GM21381 (cell line): ENCODE results near the gene PSMB5.

Experiments
- ATAC-seq: cut with Tn5 transposase; IDR thresholded peaks from one replicate; pipeline ENCODE4 v1.9.1; 2021; ENCODE audit warnings: mild to moderate bottlenecking, moderate library complexity; ENCODE audit not compliant: unreplicated experiment

The PSMB5 gene

DNA sequence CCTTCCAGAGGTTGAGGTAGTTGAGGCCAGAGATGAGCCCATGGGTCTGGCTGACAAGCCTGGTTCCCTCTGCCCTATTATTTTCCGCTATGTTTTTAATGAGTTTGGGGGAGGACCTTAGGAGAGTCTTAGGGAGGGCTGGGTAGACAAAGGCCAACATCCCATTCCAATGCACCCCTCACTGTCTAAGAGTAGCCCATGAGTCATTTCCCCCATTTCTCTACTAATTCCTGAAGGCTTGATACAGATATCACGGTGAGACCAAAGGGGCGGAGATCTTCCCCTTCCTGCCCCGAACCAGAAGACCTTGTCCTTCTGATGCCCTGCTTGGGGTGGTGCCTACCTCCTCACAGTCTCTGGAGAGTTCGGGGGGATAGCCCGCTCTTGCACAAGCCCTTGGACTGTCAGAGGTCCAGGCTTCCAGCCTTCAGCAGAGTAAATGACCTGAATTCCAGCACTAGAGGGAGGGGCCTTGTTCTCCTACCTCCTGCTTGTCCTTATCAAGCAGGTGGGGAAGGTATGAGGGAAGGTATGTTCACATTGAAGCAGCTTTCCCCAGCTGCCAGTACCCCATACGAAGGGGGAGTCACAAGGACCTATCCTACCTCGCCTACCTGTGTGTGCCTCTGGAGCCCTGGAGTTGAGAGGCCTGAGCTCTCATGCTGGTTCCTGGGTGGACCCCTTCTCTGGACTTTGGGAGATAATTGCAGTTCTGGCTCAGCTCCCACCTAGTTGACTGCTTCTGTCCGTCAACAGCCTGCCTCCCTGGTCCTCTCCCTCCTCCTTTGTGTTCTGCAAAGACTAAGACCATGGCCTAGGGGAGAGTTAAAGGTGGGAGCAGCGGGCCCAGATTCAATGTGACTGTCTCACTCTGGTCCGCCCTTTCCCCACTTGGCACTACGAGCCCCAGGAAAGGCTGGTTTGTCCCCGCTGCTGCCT lies 11.0 kb upstream of the PSMB5 start:
- no peak for ATAC-seq

DNA sequence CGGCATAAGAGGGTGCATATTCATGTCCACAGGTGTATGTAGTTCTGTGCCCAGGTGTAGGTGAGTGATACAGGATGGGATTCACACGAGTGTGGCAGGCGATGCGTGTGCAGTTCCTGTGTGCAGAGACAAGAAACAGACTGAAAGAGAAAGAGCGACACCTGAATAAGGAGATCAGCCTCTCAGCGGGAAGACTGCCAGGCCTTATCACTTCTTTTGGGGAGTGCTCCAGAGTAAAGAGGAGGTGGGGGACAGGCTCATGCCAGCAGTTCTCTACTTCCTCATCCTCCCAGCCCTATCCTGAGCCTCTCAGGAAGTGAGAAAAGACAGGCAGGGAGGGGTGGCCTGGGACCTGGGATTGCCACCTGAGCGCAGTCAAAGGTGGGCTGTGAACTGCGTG lies 10.1 kb upstream of the PSMB5 start:
- ATAC-seq = no peak

DNA sequence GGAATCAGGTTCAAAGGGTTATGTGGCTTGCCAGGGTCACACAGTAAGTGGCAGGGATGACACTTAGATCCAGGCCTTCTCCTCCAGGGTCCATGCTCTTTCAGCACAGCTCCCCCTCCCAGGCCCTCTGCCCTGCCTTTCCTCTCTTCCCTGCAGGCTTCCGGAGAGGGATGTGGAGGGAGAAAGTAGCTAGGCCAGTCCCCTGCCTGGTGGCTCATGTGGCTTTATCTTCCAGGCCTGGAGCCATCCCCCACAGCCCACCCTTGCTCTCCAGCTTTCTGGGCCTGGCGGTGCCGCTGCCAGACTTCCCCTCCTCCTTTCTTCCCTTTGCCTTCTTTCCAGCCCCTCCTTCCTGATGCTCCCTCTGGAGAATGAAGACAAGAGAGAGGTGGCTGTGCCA lies 9.1 kb upstream of the PSMB5 start:
- ATAC-seq = no peak

DNA sequence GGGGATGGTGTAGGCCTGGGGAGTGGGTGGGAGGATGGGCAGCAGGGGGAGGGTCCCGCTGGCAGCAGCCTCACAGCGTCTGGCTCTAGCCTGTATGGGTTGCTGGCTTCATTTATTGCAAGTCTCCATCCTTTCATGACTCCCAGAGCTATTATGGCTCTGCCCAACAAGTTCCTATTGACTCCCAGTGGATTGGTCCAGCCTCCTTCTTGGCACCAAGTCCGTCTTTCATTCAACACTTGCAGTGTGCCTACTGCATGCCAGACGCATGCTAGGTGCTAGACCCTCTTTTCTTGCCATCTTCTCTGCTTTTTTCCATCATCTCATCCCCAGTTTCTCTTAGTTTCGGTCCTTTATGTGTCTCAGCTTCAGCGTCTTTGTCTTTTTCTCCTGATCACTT lies 8.4 kb upstream of the PSMB5 start:
- ATAC-seq = no peak

DNA sequence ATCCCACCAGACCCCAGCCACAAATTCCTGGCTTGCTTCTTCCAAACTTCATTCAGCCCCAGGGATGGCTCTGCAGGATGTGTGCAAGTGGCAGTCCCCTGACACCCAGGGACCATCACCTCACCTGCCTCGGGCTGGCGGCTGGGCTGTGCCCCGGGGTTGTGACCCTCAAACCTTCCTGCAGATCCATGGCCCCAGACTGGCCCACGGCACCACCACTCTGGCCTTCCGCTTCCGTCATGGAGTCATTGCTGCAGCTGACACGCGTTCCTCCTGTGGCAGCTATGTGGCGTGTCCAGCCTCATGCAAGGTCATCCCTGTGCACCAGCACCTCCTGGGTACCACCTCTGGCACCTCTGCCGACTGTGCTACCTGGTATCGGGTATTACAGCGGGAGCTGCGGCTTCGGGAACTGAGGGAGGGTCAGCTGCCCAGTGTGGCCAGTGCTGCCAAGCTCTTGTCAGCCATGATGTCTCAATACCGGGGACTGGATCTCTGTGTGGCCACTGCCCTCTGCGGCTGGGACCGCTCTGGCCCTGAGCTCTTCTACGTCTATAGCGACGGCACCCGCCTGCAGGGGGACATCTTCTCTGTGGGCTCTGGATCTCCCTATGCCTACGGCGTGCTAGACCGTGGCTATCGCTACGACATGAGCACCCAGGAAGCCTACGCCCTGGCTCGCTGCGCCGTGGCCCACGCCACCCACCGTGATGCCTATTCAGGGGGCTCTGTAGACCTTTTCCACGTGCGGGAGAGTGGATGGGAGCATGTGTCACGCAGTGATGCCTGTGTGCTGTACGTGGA lies 7.7 kb upstream of the PSMB5 start, which contains the start of gene PSMB11:
PSMB11 (plus strand) TSS at position 51 of the 804 bp plus-strand sequence; CDS start at position 65, 14 bp downstream.
- no peak for ATAC-seq

DNA sequence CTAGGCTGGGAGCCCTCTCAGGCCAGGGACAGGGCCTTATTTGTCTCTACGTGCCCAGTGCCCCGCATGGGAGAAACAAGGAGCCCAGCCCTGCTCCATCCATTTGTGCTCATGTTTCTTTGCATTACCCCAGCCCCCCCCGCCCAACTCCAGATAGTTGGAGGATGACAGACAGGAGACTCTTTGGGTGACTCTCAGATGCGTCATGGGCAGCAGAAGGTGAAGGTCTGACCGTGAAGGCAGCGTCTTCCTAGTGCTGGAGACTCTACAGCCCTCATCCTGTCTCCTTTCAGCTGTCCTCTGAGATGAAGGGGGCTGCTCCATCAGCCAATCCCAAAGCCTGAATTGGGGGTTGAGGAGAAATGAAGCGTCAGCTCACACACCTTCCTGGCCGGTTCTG lies 7.0 kb upstream of the PSMB5 start:
- ATAC-seq = no peak

DNA sequence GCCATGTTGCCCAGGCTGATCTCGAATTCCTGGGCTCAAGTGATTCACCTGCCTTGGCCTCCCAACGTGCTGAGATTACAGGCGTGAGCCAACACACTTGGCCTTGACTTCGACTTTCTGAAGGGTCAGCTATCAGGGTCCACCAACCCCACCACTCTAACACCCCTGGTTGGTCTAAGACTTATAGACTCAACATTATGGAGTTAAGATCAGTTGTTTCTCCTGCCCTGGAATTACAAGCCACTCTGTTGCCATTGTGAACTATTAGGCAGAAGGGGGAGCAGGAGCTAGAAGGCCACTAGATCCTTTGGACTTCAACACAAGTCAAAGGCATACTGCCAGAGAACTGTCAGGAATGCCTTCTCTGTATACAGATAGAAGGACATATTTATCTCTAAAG lies 5.4 kb upstream of the PSMB5 start:
- ATAC-seq = no peak

DNA sequence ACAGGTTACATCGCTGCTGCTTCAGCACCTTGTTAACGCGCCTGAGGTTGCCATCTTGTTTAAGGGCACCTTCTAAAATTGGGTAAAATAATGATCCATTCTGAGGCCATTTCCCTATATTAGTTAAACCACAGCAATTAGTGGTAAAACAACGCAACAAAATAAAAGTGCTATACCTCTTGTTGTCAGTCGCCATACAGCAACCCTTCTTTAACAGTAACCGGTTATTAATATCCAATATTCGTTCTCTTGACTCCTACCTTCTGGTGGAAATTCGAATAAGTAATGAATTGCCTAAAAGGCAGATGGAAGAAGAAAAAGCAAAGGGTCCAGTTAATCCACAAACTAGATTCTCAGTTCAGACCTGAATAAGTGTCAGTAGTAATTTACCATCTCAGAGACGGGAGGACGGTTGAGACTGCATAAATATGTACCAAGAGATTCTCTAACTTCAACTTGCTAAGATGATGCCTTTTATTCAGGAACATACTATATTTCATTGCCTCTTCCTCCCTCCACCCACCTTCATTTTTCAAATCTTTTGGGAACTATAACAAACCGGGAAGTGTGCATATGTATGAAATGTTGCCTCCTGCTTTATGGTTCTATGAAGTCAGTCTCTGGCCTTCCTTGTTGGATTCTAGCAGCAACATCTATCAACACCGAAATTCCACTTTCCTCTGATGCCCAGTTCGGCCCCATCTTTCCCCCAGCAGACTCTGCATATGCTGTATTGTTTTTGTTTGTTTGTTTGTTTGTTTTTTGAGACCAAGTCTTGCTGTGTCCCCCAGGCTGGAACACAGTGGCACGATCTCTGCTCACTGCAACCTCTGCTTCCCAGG lies 824 bp upstream of the PSMB5 start:
- ATAC-seq = no peak

DNA sequence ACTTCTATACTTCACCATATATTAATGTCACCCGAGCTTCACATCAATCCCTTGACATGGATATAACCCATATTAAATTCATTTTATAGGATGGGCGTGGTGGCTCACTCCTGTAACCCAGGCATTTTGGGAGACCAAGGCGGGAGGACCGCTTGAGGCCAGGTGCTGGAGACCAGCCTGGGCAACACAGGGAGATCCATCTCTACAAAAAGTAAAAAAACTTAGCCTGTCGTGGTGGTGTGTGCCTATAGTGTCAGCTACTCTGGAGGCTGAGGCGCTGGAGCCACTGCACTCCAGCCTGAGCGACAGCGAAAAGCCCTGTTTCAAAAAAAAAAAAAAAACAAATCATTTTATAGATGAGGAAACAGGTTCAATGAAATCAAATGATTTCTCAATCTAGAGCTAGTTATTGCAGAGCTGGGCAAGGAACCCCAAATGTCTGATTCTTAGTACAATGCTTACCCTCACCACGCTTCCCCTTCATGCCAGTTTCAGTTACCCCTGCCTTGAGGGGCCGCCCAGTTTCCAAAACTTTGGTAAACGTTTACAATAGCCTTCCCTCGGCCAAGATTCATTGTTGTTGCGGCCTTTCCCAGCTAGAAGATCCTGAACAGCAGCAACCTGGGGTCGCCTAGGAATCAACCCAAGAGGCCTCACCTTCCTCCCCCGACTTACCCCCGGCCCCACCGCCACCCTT lies 751 bp downstream of the PSMB5 start:
- ATAC-seq = no peak

DNA sequence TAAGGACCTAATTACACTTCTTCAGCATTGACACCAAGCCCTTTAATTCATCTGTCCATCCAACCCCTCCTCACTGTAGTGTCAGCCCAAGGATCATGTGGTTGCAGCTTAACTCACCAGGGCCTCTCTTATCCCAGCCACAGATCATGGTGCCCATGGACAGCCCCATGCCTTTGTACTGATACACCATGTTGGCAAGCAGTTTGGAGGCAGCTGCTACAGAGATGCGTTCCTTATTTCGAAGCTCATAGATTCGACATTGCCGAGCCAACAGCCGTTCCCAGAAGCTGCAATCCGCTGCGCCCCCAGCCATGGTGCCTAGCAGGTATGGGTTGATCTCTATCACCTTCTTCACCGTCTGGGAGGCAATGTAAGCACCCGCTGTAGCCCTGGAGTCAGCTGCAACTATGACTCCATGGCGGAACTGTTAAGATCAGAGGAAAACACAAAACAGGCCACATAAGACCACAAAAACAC lies 1.4 kb downstream of the PSMB5 start:
- ATAC-seq = no peak

DNA sequence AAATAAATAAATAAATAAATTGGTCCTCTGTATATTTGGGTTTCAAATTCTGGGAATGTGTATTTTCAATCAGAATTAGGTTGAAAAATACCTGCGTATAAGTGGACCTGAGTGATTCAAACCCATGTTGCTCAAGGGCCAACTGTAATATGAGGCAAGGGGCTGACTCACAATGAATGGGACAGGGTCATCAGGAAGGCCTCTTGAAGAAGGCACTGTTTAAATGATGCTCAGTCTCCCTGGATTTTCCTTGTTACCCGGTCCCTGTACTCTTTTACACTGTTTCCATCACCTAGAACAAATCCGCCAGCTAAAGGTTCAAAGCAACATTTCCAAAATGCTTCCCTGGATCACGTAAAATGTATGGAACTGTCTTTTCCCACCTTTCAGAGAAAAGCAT lies 3.8 kb downstream of the PSMB5 start:
- ATAC-seq = no peak

DNA sequence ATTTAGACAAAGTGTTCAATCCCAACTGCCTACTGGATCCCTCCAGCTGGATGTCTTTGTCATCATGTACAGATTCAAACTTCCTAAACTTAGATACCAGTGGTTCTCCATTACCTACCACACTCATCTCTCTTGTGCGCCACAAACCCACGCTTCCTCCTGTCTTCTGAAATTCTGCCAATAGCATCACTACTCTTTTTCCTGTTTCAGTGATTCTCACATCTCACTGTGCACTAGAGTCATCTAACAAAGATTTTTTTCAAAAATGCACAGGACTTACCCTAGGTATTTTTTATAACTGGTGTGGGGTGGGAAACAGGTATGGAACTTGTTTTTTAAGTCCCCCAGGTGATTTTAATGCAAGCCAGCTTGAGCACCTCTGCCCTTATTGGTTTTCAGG lies 5.9 kb downstream of the PSMB5 start:
- ATAC-seq = no peak

DNA sequence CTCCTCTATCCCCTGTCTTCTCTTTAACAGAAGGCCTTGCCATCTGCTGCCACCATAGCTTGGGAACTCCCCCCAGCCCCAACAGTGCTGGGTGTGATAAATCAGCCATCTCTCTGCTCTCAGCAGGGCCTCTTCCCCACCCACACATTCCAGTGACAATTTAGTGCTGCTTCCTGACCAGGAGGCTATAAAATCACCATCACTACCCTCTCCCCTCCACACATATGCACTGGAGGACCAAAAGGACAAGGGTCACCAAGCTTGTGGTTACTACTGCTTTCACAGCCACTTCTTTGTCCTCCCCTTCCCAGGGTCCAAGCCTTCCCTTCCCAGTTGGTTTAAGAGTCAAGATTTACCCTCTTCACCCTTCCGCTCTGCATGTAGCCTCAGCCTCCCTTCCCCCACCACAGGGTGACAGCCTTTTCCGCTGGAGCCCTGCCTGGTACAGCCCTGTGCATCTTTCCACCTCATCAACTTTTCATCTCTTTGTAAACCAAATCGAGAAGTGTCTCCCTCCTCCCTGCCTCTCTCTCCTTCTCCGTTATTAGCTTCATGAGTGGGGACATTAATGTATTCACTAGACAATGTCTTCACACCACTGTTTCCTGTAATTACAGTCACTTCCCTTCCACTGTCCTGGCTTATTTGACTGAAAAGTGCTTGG lies 9.4 kb downstream of the PSMB5 start:
- ATAC-seq = no peak

DNA sequence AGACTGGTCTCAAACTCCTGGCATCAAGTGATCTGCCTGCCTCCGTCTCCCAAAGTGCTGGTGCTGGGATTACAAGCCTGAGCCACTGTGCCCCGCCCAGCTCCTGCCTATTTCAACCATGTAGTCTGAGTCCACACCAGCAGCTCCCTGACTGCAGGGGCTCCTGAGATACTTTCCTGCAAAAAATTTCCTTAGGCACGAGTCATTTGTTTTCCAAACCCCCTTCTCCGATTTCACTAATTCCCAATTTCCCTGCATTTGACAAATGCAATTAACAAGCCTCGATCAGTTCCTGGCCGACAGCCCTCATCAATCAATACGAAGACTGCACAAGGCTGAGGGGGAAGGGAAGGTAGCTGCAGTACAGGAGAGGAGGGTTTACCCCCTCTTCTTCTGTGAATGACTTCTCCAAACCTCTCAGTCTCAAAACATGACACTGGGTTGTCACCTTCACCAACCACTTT lies 10.1 kb downstream of the PSMB5 start:
- ATAC-seq = no peak

DNA sequence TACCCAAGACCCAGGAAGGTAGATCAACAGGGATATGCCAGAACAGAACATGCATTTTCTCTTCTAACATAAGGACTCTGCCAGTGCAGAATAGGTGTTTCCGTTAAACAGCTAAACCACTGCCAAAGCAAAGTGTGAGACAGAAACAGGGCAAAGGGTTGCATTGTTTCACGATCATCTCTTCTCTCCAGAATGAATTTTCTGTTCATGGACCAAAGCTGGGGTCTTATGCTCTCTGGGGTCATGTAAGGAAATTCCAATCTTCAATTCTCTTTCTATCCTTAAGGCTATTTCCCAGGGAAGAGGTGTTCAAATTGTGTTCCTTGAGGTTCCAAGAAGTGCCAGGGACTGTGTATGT lies 10.9 kb downstream of the PSMB5 start:
- ATAC-seq = no peak

DNA sequence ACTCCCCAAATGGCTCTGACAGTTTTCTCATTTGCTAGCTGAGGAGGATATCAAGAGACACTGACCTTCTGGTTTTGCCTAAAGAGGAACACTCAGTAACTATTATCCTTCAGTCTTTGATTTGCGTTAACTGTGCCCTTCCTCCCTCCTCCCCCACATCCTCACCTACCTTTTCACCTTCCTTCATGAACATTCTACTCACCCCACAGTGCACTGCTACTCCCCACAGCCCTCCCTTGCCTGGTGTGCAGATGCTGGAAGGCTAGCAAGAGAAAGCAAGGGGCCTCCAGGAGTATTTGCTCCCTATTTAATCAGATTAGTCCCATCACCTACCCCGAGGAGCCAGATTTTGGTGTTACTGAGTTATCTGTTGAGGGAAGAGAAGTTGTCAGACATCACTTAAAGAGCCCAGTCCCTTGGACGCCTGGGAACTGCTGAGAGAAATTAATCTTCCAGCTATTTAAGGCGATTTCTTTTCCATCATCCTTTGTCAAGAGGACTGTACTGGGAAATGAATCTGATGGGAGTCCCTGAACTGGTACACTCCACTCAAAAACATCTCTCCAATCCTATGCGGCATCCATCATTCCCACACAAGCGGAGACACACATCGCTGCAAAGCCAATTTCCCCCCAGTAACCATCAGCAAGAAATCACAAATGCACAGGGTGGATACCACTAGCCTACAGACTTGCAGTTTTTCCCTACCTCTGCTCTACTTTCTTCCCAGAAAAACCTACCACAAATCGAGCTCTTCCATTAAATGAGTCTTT lies 11.5 kb downstream of the PSMB5 start:
- ATAC-seq = no peak

DNA sequence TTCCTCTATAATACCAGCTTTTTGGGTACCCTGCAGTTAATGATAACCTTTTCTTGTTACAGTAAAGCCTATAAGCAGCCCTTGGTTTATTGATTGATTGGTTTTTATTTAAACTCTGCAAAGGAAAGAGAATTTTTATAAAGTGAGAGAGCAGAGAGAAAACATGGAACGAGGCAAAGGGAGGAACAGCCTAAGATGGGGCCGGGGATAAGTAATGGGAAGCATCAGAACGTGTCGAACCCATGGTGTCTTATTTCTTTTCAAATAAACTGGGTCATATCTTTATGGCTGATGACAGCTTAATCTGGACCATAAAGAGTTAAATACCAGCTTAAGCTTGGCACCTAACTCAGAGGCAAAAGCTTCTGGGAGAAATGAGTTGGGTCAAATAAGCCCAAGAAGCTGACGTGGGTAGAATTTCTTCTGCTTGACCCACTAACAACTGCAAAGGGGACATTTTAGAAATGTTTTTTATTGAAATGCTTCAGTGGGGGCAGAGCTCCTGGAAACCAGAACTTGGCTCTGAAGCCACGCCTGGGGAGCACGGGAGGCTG lies 12.7 kb downstream of the PSMB5 start:
- no peak for ATAC-seq

DNA sequence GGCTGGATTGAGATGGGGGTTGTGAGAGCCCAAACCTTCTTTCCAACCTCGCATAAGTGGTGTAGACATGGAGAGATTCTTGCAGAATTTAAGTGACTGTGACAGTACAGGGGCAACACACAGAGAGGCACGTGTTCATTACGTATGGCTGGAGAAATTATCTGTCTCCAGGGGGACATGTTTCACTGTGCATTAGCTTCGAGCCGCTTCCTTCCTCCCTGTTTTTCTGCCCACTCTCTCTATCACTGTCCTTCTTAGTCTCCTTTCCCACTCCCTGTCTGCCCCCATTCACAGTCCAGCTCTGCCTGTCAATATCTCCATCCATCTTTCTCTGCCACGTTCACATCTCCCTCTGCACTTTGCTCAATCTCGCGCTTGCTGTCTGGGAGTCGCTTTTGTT lies 13.3 kb downstream of the PSMB5 start:
- ATAC-seq = no peak
